HG03575 (cell line): ENCODE data around the gene SLC43A1.
"Not testable (repeated sequence)": the region's sequence is repeated elsewhere in the genome, so short reads cannot be mapped to it uniquely, and the experiment has no call there.

ENCODE experiments used
- ATAC-seq: cut with Tn5 transposase; IDR thresholded peaks from one replicate; pipeline ENCODE4 v1.9.1; 2021; ENCODE audit not compliant: unreplicated experiment, insufficient number of reproducible peaks, low FRiP score; ENCODE audit errors: extremely low read depth

Gene SLC43A1

GRCh38 chr11:57446055-57446454 is 69.4 kb downstream of the SLC43A1 start:
- no peak for ATAC-seq

- ATAC-seq: not testable (repeated sequence)
Observed at GRCh38 chr11:57445122-57445394, 70.4 kb downstream of the SLC43A1 start.

GRCh38 chr11:57444362-57445121 is 71.0 kb downstream of the SLC43A1 start:
- no peak for ATAC-seq

GRCh38 chr11:57440744-57441414 is 74.6 kb downstream of the SLC43A1 start:
- no peak for ATAC-seq

GRCh38 chr11:57439786-57440185 is 75.7 kb downstream of the SLC43A1 start:
- ATAC-seq: no peak

- ATAC-seq: no peak
Observed at GRCh38 chr11:57438345-57439285, 76.9 kb downstream of the SLC43A1 start.

GRCh38 chr11:57436031-57436430 is 79.5 kb downstream of the SLC43A1 start:
- ATAC-seq: no peak

- ATAC-seq: no peak
Observed at GRCh38 chr11:57434640-57435546, 80.6 kb downstream of the SLC43A1 start.
